HG02798 (cell line): Measurements from ENCODE around the gene TCEAL4.
"Not testable (repeated sequence)": the region's sequence is repeated elsewhere in the genome, so short reads cannot be mapped to it uniquely, and the experiment has no call there.

Source experiments
- ATAC-seq: cut with Tn5 transposase; IDR thresholded peaks from one replicate; pipeline ENCODE4 v1.9.1; 2021; ENCODE audit warnings: mild to moderate bottlenecking; ENCODE audit not compliant: unreplicated experiment, poor library complexity

Gene TCEAL4

GRCh38 chrX:103586659-103587058, 1.3 kb downstream of the TCEAL4 start:
- no peak for ATAC-seq

GRCh38 chrX:103592295-103592694, 7.0 kb downstream of the TCEAL4 start:
- ATAC-seq, result not testable (repeated sequence)

DNA sequence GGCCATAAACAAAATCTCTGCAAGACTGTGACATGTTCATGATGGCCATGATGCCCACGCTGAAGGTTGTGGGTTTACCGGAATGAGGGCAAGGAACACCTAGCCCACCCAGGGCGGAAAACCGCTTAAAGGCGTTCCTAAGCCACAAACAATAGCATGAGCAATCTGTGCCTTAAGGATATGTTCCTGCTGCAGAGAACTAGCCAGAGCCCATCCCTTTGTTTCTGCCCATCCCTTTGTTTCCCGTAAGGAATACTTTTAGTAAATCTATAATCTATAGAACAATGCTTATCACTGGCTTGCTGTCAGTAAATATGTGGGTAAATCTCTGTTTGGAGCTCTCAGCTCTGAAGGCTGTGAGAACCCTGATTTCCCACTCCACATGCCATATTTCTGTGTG, 9.9 kb downstream of the TCEAL4 start:
- ATAC-seq, result not testable (repeated sequence)

DNA sequence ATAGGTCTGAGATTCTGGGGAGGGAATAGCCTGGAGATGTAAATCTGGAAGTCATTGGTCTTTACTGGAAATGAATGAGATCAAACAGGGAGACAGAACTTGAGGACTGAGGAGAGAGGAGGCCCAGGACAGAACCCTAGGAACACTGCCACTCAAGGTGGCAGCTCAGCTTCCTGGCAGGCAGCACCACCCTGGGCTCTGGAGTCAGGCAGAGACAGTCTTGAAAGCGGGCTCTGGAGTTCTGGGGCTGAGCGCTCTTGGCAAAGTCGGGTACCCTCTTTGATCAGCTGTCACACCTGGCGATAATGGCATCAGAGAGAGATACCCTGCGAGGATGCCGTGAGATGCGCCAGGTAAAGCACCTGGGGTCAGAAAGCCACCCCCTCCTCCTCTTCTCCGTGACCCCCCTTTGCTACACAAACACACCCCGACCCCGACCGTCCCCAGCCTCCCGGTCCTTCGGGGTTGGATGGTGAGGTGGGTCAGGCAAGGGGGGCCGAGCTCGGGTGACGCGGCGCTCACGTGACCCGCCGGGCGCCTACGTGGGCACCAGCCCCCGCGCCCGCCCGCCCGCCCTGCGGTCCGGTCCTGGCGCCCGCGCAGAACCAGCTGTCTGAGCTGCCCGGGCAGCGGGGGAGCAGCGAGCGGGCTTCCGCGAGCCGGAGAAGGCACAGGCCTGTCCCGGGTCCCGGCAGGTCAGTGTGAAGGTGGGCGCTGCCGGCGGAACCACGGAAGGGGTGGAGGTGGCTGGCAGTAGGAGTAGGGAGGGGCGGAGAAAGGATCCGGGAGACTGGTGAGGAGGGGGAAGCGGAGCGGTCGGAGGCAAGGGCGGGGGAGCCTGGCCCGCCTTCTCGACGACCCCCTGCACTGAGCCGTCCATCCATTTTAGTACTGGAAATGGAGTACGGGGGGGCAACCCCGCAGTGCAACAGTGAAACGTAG, 22.3 kb downstream of the TCEAL4 start, which contains the start of gene TCEAL3:
TSS of gene TCEAL3 (plus strand) at position 600 of the 942 bp plus-strand sequence. CDS start 1,102 bp downstream, outside the sequence.
- peak; percentile 86 for ATAC-seq

DNA sequence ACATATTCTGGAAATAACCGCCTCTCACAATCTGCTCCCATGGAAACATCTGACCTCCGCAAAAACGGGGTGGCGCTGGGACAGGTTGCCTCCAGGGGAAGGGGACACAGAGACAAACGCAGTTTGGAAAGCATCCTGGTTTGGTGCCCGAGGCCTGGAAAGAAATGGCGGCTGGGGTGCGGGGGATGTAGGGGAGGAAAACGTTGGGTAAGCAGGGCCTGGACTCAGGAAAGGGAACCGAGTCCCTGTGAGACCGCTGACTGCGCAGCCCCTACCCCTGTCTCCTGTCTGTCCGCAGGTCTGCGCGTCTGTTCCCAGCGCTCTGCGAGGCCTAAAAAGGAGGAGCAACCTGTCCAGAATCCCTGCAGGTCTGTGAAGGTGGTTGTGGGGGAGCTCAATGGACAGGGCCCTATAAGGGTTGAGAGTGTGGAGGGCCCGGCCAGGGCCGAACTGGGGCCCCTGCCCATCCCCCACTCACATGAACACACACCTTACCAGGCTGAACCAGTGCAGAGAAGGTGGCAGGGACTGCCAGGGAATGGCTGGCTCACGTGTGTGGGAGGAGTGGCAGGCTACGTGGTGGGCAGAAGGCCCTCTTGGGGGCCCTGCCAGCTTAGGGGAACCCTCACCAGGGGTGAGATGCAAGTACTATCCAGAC, 23.1 kb downstream of the TCEAL4 start:
- peak; percentile 23 for ATAC-seq

- no peak for ATAC-seq
Observed at GRCh38 chrX:103610282-103610681, 25.0 kb downstream of the TCEAL4 start.

DNA sequence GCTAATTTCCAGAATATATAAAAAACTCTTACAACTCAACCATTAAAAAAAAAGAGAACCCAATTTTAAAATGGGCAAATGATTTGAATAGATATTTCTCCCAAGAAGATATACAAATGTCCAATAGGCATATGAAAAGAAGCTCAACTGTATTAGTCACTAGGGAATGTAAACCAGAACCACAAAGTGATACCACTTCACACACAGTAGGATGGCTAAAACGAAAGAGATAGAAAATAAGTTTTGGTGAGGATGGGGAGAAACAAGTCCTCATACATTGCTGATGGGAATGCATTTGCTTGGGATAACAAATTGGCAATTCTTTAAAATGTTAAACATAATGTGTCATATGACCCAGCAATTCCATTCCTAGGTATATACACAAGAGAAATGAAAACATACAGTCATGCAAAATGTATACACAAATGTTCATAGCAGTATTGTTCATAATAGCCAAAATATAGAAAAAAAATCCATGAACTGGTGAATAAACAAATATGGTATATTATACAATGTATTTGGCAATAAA, 28.1 kb downstream of the TCEAL4 start:
- ATAC-seq, result no peak

DNA sequence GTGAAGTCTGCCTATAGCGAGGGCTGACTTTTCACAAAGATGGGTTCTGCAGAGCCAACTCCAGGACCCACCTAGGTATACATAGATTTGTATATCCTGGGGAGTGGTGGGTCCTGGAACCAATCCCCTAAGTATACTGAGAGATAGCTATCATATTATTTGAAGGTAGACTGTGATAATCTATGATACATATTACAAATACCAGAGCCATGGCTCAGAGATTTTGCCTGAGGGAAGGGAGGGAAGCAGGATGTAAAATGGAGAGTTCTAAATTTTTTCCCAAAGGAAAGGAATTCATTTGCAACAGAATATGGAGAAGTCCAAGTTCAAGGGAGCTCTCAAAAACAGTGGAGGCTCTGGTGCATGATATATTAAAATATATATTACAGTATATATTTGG, 29.7 kb downstream of the TCEAL4 start:
- no peak for ATAC-seq

DNA sequence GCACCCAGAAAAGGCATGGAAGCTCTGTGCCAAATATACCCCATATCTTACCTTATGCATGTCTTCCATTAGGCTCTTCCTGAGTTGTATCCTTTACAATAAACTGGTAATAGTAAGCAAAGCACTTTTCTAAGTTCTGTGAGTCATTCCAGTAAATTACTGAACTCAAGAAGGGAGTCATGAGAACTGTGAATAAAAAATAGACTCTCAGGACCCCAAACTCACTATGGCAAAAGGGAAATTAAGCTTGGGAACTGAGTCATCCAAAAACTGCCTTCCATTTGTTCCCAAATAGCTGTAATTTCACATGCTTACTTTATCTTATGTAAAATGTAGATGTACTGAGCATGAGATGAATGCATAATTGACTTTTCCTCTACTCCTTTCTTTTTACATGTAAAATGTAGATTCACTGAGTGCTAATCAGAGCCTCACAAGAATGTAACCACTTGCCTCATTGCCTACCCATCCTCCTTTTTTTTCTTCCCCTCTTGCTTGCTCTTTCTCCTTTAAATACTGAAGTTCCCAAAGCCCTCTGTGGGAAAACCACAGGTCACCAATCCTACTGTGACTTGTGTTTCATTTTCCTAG, 30.6 kb downstream of the TCEAL4 start:
- no peak for ATAC-seq

DNA sequence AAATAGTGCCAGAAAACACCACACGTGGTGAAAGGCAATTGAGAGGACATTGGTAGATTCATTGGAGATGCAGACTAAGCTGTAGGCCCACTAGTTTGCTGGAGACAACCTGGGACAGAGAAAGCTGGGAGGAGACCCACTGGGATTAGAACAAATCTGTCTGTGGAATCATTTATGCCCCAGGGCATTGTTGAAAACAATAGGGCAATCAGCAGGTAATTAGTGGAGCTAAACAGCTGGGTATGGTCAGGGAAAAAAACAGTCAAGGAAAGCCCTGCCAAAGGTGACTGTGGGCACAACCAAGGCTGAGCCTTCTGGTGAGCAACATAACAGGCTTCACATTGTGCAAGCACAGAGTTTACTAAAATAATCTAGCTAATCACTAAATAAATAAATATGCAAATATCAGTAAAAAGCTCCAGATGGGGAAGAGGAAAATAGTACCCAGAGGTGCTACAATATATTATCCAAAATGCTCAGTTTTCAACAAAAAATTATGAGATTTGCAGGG, 31.4 kb downstream of the TCEAL4 start:
- no peak for ATAC-seq

DNA sequence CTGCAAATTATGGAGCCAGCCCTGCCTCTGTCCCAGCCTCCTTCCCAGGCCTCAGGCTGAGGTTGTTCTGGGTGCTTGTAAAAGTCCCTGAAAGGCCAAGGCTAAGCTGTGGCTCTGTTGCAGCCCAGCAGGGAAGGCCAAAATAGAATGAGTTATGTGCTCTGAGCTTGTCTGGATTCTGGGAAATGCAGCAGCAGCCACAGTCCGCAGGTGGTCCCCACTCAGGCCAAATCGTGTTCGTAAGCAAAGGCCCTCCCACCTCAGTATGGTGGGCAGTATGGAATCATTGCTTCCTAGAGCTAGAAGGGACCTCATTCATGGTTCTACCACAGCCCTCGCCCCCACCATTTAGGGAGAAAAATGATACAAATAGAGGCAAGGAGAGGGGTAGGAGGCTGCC, 38.8 kb downstream of the TCEAL4 start:
- no peak for ATAC-seq

GRCh38 chrX:103626855-103627254, 41.5 kb downstream of the TCEAL4 start:
- no peak for ATAC-seq

- ATAC-seq, result peak; percentile 85
Observed at GRCh38 chrX:103628386-103629317, 43.3 kb downstream of the TCEAL4 start, which contains the start of gene TCEAL1. Gene TCEAL1 (plus strand): TSS chrX:103628975. CDS start chrX:103629917, 942 bp downstream.

- peak; percentile 57 for ATAC-seq
Observed at GRCh38 chrX:103629318-103630170, 44.2 kb downstream of the TCEAL4 start.

- no peak for ATAC-seq
Observed at GRCh38 chrX:103630171-103630511, 44.8 kb downstream of the TCEAL4 start.

DNA sequence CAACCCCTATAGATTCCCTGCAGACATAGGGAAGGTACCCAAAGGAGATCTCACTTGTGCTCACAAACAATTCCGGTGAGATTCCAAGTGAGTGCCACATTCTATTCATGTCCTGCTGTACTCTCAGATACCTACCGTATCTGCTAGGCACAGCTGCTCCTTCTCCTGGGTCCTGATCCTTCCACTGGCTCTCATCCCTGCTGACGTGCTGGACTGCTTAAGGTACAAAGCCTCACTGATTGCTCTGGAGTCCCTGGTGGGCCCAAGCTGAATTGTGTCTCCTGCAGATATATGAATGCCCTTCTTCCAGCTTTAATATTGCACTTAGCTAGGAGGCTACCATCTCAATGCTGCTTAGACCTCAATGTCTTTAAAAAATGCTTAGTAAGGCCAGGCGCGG, 45.8 kb downstream of the TCEAL4 start:
- ATAC-seq, result no peak

GRCh38 chrX:103635436-103635835, 50.1 kb downstream of the TCEAL4 start:
- ATAC-seq, result no peak
